ENCODE measurements around the gene PSMC3IP.
A peak's percentile ranks its signal among the peaks of the same experiment; 100 is the strongest.

- TF ChIP-seq CTCF (IDR thresholded peaks at IDR 0.05) (peak in 1 of 12 donors; percentile 26), POLR2A (IDR thresholded peaks at IDR 0.05) (no peak)
Observed at GRCh38 chr17:42608305-42609181, 31.0 kb upstream of the PSMC3IP start.
